ENCODE measurements around the gene PTGR2.
"Not testable (repeated sequence)": the region's sequence is repeated elsewhere in the genome, so short reads cannot be mapped to it uniquely, and the experiment has no call there.

PTGR2 gene

DNA sequence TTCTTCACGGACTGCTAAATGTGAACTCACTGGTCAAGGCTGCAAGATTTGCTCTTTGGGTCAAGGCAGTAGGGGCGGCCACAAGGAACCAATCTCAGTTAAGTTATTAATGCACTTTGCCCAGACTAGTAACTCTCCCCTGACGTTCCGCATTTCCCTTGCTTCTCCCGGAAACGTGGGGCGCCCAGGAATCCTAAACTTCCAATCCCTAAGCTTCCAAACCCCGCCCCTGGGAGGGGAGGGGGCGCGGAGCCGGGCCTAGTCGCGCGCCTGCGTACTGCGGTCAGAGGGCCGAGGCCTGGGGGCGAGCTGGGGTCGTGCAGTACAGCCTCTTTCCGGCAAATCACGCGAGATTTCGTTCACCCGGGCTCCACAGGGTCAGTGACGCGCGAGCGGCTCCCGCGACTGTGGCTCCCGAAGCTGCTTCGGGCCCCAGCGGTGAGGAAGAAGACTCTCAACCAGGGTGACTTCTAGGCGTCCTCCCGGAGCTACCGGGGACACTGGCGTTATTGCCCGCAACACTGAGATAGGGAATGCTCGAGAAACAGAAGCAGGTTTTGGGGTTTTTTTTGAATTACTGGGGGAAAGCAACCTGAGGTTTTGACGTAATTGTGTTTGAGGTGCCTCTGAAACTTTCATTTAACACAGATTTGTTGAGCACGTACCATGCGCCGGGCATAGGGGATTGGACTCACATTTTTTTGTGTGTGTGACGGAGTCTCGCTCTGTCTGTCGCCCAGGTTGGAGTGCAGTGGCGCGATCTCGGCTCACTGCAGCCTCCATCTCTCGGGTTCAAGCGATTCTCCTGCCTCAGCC is at the start of gene PTGR2:
PTGR2 (plus strand) TSS at position 265 of the 816 bp plus-strand sequence. CDS start 7,032 bp downstream, outside the sequence.
- peak; percentile 94 to 96 for DNase-seq

DNA sequence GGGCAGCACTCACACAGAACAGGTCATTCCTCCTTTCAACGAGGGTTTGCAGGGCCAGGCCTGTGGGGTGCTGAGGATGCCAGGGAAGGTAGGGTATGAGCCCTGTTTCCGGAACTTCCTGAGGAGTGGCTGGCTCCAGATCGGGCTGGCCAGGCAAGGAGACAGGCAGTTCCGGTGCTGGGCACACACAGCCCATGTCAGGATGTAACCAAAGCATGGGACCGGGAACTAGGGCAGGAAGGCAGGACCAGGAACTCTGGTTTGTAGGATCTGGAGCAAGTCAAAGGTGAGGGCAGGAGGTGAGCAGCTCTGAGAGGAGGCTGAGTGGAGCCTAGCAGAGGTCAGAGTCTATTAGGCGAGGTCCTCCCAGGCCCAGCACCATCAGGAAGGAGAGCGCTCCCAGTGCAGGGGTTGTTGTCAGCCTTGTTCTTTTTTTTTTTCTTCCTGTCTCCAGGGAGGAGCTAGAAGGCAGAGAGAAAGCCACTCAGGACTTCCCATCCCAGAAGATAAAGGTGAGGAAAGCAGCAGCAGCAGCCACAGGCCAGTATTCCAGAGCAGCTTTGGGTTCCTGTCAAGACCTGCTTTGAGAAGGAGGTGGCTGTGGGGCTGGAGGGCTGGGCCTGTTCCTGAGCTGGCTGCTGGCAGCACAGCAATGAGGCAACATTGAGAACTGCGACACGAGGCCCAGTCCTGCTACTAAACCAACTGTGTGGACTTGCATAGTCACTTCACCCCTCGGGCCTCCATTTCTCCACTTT is 49.0 kb upstream of the PTGR2 start:
- no peak for DNase-seq

DNA sequence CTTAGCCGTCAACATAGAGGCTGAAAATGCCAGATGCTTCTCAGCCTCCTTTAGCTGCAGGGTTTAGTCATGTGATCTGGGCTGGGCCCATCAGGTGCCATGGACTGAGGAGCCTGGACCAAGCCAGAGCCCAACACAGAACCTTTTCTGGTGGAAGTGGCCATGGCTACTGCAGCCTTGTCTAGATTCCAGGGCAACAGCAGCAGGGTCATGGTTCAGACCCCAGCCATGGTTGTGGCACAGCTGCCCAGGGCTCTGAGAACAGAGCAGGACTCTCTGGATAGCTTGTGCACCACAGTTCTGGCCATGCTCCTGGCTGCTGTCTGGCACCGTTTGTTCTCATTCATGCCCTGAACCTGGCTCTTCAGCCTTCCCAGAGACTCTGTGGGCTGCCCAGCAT is 47.0 kb upstream of the PTGR2 start:
- no peak for DNase-seq

DNA sequence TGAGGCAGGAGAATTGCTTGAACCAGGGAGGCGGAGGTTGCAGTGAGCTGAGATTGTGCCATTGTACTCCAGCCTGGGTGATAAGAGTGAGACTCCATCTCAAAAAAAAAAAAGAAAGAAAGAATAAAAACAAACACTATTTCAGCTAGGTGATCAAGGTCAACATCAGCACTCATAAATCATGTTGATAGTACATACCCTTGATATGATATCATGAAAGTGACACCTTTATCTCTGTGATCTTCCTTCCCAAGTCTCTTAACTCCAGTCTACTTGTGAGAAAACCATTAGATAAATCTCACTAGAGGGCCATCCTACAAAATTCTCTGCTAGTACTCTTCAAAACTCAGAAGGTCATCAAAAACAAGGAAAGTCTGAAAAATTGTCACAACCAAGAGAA is 44.2 kb upstream of the PTGR2 start:
- DNase-seq, result no peak

DNA sequence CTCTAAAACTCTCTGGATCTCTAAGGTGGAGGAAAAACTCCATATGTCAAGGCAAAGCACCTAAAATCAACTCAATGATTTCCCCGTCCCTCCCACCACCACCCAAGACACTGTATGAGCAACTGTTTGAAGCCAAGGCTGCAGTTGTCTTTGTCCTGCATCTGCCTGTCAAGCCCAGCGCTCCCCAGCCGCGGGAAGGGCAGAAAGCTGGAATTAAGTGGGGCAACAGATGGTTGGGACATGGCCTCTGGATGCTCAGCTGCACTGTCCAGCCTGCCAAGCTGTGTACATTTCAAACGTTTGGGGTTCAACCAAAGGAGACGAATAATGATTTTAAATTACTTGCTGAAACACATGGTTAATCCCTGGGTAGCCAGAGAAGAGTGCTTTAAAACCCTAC is 42.2 kb upstream of the PTGR2 start:
- DNase-seq, result no peak

DNA sequence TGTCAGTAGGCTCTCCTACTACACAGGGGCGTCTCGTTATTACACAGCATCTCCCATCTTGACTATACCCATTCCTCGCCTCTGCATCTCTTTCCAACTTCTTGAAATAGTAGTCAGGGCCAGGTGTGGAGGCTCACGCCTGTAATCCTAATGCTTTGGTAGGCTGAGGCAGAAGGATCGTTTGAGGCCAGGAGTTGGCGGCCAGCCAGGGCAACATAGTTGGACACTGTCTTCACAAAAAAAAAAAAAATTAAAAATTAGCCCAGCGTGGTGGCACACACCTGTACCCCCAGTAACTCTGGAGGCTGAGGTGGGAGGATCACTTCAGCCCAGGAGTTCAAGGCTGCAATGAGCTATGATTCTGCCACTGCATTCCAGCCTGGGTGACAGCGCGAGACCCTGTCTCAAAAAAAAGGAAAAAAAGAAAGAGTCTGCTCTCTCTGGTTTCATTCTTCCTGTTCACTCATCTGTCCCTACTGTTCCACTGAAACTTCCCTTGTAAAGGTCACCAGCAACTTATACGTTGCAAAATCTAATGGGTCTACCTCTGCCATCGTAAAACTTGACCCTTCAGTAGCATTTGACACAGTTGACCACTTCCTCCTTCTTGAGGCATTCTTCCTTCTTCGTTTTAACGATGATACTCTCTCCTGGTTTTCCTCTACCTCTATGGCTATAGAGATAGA is 41.0 kb upstream of the PTGR2 start:
- DNase-seq, result no peak

DNA sequence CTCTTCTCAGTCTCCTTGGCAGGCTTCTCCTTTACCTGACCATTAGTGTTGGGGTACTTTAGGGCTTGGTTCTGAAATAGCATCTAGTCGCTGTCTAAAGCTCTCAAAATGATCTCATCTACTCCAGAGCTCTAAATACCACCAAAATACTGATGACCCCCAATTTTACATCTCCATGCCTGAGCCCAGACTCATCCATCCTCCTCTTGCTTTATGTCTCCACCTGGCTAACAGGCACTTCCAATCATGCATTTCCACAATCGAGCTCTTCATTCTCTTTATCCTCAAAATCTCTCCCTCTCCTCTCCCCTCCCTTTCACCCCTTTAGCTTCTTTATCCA is 40.5 kb upstream of the PTGR2 start:
- no peak for DNase-seq

DNA sequence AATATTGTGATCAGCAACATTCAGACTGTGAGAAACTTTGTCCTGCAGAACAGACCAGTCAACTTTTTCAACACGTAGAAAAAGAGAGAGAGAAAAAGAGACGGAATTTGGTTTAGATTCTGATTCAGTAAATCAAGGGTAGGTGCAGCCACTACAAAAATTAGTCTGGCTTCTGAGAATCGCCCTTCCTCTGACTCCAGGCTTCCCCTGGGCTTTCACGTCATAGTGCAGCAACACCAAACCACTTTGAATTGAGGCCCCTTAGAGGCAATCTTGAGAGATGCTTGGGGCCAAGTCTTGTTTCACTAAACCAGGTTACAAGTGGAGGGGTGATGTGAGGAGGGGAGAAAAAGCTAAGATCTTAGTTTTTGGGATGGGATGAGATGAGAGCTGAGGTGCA is 37.5 kb upstream of the PTGR2 start:
- no peak for DNase-seq

DNA sequence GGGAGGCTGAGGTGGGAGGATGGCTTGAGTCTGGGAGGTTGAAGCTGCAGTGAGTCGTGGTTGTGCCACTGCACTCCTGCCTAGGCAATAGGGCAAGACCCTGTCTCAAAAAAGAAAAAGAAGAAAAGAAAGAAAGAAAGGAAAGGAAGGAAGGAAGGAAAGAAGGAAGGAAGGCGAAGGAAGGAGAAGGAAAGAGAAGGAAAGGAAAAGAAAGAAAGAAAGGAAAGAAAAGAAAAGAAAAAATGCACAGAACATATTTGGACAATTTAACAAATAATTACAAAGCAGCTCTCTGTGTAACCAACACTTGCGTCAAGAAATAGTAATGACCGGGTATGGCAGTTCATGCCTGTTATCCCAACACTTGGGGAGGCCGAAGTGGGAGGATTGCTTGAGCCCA is 35.8 kb upstream of the PTGR2 start:
- no peak for DNase-seq

DNA sequence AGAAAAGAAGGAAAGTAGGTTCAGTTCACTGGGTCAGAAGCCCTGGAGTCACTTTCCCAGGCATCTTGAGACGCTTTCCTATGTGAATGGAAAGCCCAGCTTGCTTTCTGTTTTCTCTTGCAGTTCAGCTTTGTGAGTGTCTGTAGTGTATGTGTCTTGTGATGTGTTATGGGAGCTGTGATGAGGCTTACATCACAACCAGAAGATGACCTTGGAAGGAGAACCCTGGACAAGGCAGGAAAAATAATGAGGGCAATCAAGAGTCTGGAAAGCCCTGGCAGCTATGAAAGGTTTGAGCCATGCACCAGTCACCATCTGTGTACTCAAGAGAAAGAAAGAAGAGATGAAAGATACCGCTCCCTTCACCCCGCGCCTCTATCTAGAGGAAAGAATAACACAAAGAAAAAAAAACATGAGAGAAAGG is 35.2 kb upstream of the PTGR2 start:
- DNase-seq, result no peak

DNA sequence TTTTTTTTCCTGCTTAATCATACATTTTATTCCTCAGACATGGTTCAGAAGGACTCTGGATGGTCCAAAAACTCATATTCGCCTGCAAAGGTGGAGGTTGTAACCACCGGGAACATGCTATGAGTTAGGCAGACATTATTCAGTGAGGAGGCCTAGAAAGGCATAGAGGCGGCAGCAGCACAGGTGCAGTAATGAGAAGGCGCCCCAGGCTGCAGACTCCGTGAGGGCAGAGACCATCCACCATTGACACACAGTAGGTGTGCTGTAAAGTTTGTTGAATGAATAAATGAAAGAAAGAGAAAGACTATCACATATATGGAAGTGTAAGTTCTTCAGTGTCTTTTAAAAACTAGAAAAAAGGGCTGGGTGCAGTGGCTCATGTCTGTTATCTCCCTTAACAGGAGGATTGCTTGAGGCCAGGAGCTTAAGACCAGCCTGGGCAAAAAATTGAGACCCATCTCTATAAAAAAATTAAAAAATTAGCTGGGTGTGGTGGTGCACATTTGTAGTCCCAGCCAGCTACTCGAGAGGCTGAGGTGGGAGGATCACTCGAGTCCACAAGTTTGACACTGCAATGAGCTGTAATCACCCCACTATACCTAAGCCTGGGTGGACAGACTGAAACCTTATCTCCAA is 34.5 kb upstream of the PTGR2 start:
- DNase-seq, result no peak

DNA sequence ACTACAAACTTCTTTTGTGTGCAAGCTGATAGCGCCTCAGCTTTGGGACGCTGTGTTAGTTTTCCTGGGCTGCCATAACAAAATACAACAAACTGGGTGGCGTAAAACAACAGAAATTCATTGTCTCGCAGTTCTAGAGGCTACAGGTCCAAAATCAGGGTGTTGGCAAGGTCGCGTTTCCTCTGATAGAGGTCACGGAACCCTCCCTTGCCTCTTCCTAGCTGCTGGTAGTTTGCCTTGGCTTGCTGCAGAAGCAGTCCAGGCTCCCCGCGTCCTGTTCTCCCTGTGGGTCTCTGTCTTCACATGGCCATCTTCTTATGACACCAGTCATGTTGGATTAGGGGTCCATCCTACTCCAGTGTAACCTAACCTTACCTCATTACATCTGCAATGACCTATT is 32.8 kb upstream of the PTGR2 start:
- no peak for DNase-seq

DNA sequence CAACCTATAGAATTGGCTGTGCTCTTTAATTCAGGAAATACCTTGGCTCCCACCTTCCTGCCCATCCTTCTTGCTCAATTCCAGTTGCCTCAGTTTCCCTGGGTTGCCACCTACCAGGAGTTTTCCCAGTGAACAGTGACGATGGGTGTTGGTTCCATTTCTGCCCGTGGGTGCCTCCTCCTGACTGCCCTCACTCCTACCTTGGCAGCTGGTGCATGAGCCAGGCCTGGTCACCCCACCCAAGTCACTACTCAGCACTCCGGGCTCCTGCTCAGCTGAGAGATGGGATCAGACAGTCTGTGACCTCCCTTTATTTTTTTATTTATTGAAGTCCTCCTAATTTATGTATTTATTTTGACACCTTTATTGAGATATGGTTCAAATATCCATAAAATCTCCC is 31.0 kb upstream of the PTGR2 start:
- no peak for DNase-seq

DNA sequence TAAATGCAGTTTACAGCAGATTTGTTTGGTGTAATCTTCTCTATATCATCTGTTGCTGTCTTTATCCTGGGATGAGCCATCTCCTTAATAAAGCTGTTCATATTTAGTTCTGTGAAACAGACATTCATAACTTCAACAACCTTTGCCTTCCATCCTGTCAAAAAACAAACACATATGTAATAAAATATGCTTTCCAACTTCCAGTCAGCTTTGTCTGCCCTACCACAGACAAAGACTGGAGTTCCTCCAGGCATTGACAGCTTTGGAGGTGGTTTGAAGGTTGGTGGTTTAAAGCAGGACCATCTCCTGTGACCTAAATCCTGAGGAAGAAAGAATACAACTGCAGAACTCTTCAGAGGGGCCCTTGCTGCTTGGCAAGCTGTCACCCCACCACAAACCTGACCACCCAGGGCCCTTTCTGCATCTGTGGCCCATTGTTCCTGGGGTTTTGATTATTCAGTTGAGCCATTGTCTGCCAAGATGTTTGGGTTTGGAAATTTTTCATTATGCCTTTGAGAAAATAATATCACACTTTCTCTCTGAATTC is 28.2 kb upstream of the PTGR2 start:
- DNase-seq, result no peak

DNA sequence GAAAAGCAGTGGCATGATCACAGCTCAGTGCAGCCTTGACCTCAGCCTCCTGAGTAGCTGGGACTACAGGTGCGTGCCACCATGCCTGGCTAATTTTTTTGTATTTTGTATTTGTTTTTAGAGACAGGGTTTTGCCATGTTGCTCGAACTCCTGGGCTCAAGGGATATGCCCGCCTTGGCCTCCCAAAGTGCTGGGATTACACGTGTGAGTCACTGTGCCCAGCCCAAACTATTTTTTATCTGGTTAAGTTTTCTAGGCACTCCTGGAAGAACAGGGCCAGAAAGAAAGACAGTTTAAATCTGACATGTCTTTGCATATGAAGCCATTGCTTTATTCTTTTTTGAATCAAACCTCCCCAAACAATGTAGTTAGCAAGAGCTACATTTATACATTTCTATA is 27.5 kb upstream of the PTGR2 start:
- no peak for DNase-seq

DNA sequence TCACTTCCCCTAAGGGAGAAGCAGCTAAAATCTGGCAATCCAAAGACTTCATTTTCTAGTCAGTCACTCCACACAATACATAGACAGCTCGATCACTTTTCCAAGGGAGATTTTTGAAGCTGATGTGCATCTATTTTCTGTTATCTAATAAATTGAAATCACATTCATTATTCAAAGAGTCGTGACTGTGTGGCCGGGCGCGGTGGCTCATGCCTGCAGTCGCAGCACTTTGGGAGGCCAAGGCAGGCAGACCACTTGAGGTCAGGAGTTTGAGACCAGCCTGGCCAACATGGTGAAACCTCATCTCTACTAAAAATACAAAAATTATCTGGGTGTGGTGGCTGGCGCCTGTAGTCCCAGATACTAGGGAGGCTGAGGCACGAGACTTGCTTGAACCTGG is 27.1 kb upstream of the PTGR2 start:
- no peak for DNase-seq

DNA sequence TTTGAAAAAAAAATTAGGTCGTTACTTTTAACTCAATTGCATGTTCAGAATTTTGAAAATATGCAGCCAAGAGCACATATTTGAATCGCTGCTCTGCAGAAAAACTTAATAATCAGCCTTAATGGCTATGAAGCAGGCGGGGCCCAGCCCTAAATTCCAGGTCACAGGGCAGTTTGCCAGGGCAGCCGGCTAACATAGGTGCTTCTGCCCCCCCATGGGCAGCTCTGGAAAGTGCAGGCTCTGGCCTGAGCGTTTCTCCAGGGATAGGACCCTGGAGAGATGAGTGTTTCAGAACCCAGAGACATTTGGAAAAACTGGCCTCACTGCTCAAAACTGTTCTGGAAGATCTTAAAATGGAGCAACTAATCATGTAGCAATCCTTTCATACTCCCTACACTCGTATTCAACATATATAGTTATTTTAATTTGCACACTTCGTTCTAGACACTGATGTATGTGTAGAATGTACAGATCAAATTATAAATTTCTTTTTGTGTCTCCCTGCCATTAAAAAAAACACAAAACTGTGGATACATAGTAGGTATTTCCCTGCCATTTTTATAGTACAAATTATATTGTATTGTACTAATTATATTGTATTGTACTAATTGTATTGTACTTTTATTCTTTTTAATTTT is 26.0 kb upstream of the PTGR2 start:
- DNase-seq, result peak; percentile 77 to 79

DNA sequence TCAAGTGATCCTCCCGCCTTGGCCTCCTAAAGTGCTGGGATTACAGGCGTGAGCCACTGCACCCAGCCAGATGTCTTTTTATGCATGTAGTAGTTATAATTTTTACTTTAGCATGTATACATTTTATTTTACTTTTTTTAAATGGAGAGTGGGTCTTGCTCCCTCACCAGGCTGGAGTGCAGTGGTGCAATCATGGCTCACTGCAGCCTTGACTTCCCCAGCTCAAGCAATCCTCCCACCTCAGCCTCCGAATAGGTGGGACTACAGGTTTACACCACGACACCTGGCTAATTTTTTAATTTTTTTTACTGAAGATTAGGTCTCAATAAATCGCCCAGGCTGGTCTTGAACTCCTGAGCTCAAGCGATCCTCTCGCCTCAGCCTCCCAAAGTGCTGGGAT is 24.4 kb upstream of the PTGR2 start:
- not testable (repeated sequence) for DNase-seq

DNA sequence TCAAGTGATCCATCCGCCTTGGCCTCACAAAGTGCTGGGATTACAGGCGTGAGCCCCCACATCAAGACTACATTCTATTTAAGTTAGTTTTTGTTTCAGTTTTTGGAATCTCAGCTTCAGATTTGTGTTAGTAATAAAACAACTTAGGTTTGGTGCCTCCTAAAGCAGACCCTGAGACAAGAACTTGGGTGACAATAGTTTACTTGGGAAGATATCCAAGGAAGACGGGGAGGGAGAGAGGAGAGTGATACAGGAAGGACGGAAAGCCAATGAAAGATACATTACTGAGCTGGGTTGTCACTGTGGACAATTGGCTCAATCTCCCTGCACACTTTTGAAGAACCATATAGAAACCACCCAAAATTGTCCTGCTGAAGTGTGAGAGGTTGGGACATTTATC is 22.6 kb upstream of the PTGR2 start:
- DNase-seq, result no peak

DNA sequence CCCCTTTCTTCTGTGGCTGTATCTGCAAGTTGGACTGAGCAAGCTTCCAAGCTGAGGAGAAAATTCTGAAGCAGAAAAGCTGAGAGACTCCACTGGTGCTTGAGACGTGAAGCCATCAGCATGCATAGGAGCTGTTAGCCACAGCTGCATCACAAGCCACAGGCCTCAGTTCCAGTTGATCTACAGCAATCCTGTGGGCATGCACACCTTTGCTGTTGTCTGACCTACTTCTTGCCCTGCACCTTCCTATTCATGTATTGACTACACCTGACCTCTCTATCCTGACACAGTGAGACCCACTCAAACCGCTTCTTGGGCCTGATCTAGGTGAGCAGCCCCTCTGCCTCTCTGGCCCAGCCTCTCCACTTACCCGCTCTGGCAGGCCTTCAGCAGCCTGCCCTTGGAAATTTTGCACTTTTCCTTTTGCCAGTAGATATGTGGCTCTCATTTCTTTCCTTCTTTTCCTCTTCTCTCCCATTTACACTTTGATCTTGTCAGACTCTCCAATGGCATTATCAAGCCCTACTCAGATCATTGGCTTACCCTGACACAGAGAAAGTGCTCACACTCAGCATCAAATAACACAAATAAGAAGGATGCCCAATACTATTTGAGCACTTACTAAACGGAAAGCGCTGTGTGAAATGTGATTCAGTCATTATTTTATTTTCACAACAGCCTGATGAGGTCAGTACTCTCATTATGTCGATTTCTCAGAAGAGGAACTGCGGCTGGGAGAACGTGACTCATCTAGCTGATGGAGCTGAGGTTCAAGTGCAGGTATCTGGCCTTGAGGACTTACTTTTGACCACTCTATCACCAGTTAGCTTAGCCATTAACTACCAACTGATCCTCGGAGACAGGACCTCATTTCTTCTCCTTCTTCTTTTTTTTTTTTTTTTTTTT is 21.9 kb upstream of the PTGR2 start:
- DNase-seq, result peak; percentile 28 to 56

DNA sequence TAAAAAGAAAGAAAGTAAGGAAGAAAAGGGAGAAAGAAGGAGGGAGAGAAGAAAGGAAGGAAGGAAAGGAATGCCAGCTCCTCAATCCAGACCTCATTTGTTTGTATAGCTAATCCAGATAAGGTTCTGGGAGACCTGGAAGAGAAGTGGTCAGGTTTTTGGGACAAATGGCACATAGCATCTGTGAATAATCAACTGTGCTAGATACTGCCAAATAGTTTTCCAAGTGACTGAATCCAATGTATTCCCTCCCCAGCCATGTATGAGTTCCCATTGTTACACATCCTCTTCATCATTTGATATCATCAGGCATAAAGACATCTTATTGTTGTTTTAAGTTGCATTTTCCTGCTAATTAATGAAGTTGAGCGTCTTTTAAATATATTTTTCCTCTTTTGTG is 18.6 kb upstream of the PTGR2 start:
- no peak for DNase-seq
